DND-41 (cell line): Measurements from ENCODE around the gene EPS15.

Experiments
- CTCF ChIP-seq: IDR thresholded peaks from 2 replicates; pipeline ENCODE4 v1.5.1; 2012; ENCODE audit warnings: borderline replicate concordance, low read length, moderate library complexity, mild to moderate bottlenecking; ENCODE audit not compliant: poor library complexity, severe bottlenecking; ENCODE audit errors: extremely low read depth
- EZH2 ChIP-seq: IDR thresholded peaks from 3 replicates; pipeline ENCODE4 v1.6.1; 2012; ENCODE audit warnings: borderline replicate concordance, low read depth, mild to moderate bottlenecking, moderate library complexity, low read length, inconsistent platforms; ENCODE audit not compliant: severe bottlenecking

- TF ChIP-seq CTCF (no peak), EZH2 (no peak)
These were observed 182.4 kb downstream of the EPS15 start for GRCh38 chr1:51336711-51337110.
